Osteocyte (in vitro differentiated cells): ENCODE data around the gene CLGN. TPM values are rescaled to one million over a fixed set of nuclear protein-coding genes. Genes with fewer than 3 reads are reported as not detected.
A peak's percentile ranks its signal among the peaks of the same experiment; 100 is the strongest.

Experiments
- DNase-seq: peaks from one replicate; pipeline ENCODE4 v3.0.0; 2021; ENCODE audit warnings: mixed read lengths; ENCODE audit not compliant: unreplicated experiment; ENCODE audit errors: extremely low spot score
- H3K27ac Mint-ChIP-seq: one replicate; pipeline ENCODE4 v1.8.0; 2021; ENCODE audit warnings: mild to moderate bottlenecking, mixed read lengths; ENCODE audit not compliant: unreplicated experiment
- H3K27me3 Mint-ChIP-seq: one replicate; pipeline ENCODE4 v1.8.0; 2021; ENCODE audit warnings: mixed read lengths; ENCODE audit not compliant: unreplicated experiment
- H3K36me3 Mint-ChIP-seq: one replicate; pipeline ENCODE4 v1.8.0; 2021; ENCODE audit warnings: mixed read lengths; ENCODE audit not compliant: unreplicated experiment
- H3K4me1 Mint-ChIP-seq: one replicate; pipeline ENCODE4 v1.8.0; 2021; ENCODE audit warnings: mixed read lengths; ENCODE audit not compliant: unreplicated experiment
- H3K4me3 Mint-ChIP-seq: one replicate; pipeline ENCODE4 v1.8.0; 2021; ENCODE audit warnings: mild to moderate bottlenecking, moderate library complexity, mixed read lengths; ENCODE audit not compliant: unreplicated experiment
- H3K9me3 Mint-ChIP-seq: one replicate; pipeline ENCODE4 v1.8.0; 2021; ENCODE audit warnings: mixed read lengths; ENCODE audit not compliant: unreplicated experiment
- long read RNA-seq: library from polyadenylated mRNA; unstranded; transcript quantifications from one replicate; pipeline ENCODE4 v2.0.0, GENCODE V29; 2021
- total RNA-seq: library from RNA; stranded (reverse); gene quantifications from 2 replicates; pipeline ENCODE4 v1.2.1, GENCODE V29; 2021
- TF ChIP-seq, protein P1 (sequence below): fragments of 200-600 bp; sonication (generic); IDR thresholded peaks from 2 replicates; pipeline ENCODE4 v1.5.0; 2021; ENCODE audit warnings: antibody characterized with exemption, mild to moderate bottlenecking, moderate library complexity

Gene CLGN, protein sequence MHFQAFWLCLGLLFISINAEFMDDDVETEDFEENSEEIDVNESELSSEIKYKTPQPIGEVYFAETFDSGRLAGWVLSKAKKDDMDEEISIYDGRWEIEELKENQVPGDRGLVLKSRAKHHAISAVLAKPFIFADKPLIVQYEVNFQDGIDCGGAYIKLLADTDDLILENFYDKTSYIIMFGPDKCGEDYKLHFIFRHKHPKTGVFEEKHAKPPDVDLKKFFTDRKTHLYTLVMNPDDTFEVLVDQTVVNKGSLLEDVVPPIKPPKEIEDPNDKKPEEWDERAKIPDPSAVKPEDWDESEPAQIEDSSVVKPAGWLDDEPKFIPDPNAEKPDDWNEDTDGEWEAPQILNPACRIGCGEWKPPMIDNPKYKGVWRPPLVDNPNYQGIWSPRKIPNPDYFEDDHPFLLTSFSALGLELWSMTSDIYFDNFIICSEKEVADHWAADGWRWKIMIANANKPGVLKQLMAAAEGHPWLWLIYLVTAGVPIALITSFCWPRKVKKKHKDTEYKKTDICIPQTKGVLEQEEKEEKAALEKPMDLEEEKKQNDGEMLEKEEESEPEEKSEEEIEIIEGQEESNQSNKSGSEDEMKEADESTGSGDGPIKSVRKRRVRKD
- not detected in 2 replicates for total RNA-seq
- long read RNA-seq: 0 reads

DNA sequence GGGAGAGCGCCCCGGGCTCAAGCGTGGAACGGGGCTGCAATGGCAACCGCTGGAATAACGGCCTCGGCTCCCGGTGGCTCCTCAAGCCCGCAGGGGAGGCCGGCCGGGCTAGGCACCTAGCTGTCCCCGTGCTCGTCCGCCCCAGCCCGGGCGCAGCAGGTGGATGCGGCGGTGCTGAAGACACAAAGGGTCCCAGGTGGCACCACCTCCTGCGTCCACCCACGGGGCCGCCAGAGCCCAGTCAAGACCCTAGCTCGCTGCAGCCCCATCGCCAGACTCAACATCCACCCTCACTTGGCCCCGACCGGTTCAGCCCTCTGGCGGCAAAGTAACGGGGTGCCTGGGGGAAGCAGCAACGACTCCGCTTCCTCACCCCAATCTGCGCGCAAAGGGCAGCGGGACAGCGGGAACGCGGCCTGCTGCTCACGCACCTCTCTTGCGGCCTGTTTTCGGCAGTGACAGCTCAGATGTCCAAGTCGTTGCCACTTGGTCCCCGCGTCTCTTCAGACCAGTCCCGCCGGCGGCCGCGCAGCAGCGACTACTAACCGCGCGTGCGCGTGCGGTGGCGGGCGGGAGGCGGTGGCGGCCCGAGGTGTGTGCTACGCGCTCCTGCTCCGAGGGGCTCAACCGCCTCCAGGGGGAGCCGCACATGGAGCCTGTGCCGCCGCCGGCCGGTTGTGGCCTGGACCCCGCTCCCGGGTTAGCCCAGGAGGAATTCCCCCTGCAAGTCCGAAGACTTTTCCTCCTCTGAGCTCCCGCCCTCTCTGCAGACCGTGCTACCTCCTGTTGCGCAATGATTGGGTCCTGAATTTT lies at the start of gene CLGN:
Gene CLGN (minus strand): TSS at position 543 of the 813 bp plus-strand sequence. CDS start 14,570 bp downstream, outside the sequence.
- Mint-ChIP-seq H3K27ac (no peak within 1 kb of the TSS), H3K4me1 (no peaks in the 10 kb centered on the region), H3K9me3 (no peaks in the 10 kb centered on the region), H3K36me3 (no peaks in the 10 kb centered on the region), H3K4me3 (peak within 1 kb of the TSS; percentile 76), H3K27me3 (peaks cover 77% of the 10 kb centered on the region)
- TF ChIP-seq, protein P1, sequence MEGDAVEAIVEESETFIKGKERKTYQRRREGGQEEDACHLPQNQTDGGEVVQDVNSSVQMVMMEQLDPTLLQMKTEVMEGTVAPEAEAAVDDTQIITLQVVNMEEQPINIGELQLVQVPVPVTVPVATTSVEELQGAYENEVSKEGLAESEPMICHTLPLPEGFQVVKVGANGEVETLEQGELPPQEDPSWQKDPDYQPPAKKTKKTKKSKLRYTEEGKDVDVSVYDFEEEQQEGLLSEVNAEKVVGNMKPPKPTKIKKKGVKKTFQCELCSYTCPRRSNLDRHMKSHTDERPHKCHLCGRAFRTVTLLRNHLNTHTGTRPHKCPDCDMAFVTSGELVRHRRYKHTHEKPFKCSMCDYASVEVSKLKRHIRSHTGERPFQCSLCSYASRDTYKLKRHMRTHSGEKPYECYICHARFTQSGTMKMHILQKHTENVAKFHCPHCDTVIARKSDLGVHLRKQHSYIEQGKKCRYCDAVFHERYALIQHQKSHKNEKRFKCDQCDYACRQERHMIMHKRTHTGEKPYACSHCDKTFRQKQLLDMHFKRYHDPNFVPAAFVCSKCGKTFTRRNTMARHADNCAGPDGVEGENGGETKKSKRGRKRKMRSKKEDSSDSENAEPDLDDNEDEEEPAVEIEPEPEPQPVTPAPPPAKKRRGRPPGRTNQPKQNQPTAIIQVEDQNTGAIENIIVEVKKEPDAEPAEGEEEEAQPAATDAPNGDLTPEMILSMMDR: peak; percentile 57
- DNase-seq: peak; percentile 88

DNA sequence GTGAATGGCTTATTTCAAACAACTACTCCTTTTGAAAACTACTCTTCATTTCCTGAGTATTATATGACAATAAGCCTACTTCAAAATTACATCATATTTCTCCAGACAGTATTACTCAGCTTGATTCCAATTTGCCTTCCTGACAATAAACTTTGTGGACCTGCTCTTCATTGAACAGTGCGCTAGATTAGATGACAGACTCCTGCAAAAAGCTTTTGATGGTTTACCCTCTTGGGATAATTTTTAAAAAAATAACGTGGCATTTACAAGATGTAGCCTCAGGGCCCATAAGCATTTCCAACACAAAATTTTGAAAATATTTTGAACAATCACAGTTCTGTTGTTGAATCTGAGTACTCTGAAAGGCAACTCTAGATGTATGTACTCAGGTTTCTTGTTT lies 44.7 kb upstream of the CLGN start:
- H3K27ac Mint-ChIP-seq: no peak overlapping the region
- no peak overlapping the region for H3K4me3 Mint-ChIP-seq
- H3K36me3 Mint-ChIP-seq: no peaks in the 10 kb centered on the region
- no peak for DNase-seq
- TF ChIP-seq, protein P1: no peak
- H3K4me1 Mint-ChIP-seq: no peaks in the 10 kb centered on the region
- H3K9me3 Mint-ChIP-seq: no peaks in the 10 kb centered on the region
- H3K27me3 Mint-ChIP-seq: peaks cover 65% of the 10 kb centered on the region

DNA sequence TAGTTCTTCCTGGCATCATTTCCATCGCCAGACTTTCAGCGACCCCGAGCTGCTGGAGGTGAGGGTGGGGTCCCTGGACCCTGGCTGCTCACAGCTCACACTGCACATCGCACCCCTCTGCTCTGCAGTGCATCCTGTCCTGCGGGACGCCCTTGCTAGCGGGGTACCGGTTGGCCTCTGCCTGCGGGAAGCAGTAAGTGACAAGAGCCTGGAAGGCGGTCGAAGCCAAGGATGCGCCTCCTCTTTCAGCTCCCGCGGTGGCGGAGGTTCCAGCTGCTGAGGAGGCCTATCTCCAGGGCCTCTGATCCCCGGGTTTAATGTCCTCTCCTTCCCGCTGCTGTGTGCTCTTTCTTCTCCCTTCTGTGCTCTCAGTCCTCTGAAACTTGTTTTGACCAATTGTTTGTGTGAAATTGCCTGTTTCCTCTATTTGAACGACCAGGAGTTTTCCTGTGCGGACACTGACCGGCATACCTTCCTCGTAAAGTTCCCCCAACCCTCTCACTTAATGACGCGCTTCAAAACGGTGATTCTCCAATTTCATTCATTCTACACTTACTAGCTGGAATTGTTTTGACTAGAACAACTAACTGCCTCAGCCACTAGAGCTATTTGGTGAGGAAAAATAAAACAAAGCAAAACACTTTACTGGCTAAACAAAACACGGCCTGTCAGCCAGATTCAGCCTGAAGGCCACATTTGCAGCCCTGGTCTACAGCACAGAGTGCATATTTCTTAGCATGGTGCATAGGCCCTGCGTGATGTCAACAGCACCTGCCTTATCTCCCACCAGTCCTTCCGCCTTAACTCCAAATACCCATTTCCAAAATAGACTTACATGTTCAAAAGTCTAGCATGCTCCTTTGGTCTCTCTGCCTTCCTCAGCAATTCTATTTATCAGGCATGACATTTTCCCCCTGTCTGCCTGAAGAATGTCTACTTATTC lies 42.6 kb upstream of the CLGN start:
- no peaks in the 10 kb centered on the region for H3K36me3 Mint-ChIP-seq
- no peaks in the 10 kb centered on the region for H3K4me1 Mint-ChIP-seq
- no peak overlapping the region for H3K27ac Mint-ChIP-seq
- H3K4me3 Mint-ChIP-seq: no peak overlapping the region
- no peaks in the 10 kb centered on the region for H3K9me3 Mint-ChIP-seq
- TF ChIP-seq, protein P1: no peak
- DNase-seq: no peak
- H3K27me3 Mint-ChIP-seq: peaks cover 71% of the 10 kb centered on the region

DNA sequence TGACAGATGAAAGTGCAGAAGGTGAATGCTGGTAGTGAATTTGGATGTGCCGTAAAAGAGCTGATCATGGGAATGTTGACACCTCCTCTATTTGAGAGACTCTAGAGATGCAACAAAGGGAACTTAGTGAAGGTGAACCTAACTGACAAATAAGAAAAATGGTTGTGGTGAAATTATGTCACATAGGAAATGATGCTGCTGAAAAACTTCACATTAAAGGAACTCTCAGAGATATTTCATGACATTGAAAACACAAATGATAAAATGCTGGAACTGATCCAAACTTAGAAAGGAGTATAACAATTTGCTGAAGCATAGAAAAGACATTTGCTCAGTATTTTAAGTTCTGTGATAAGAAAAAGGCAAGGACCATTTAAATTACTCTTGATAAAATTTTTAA lies 38.7 kb upstream of the CLGN start:
- Mint-ChIP-seq H3K27me3 (peaks cover 69% of the 10 kb centered on the region), H3K4me1 (no peaks in the 10 kb centered on the region), H3K27ac (no peak overlapping the region), H3K9me3 (no peaks in the 10 kb centered on the region), H3K36me3 (no peaks in the 10 kb centered on the region), H3K4me3 (no peak overlapping the region)
- TF ChIP-seq, protein P1: no peak
- DNase-seq: no peak
